C4-2B (cell line): ENCODE measurements around the gene PARD3B.

Experiments
- ZFX ChIP-seq: fragments of 450-650 bp; IDR thresholded peaks from 2 replicates; pipeline ENCODE4 v1.6.1; 2017
- TF ChIP-seq, protein P1 (sequence below): fragments of 450-650 bp; conservative IDR thresholded peaks from 2 replicates; pipeline ENCODE4 v1.5.1; 2017; ENCODE audit warnings: mild to moderate bottlenecking

DNA sequence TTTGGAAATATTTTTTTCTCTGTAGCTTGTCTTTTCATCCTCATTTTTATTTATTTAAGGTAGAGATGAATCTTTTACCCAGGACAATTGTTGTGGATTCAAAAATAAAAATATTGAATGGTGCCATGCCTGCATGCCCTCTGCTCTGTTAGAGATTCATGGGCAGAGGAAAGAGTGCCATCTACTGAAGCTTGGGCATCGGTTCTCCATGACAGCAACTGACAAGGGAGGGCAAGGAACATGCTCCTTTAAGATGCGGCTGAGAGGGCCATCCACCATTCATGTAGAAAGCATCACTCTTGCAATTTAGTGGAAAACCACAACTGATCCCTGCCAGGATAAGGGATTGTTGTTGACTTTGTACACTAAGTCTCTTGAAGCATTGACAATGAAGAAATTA lies 79.9 kb downstream of the PARD3B start:
- TF ChIP-seq, protein P1, sequence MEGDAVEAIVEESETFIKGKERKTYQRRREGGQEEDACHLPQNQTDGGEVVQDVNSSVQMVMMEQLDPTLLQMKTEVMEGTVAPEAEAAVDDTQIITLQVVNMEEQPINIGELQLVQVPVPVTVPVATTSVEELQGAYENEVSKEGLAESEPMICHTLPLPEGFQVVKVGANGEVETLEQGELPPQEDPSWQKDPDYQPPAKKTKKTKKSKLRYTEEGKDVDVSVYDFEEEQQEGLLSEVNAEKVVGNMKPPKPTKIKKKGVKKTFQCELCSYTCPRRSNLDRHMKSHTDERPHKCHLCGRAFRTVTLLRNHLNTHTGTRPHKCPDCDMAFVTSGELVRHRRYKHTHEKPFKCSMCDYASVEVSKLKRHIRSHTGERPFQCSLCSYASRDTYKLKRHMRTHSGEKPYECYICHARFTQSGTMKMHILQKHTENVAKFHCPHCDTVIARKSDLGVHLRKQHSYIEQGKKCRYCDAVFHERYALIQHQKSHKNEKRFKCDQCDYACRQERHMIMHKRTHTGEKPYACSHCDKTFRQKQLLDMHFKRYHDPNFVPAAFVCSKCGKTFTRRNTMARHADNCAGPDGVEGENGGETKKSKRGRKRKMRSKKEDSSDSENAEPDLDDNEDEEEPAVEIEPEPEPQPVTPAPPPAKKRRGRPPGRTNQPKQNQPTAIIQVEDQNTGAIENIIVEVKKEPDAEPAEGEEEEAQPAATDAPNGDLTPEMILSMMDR, result peak; percentile 39
- TF ChIP-seq ZFX, result no peak
